GM06990 (cell line): Measurements from ENCODE around the gene TGFBR1.
A peak's percentile ranks its signal among the peaks of the same experiment; 100 is the strongest.

Source experiments
- DNase-seq: peaks from one replicate; pipeline ENCODE4 v3.0.0-alpha.2; 2011; ENCODE audit not compliant: insufficient read length; ENCODE audit errors: extremely low read depth
- H3K27me3 ChIP-seq: replicated peaks from 2 replicates; pipeline ENCODE4 v1.6.0; 2011; ENCODE audit warnings: low read length; ENCODE audit not compliant: control insufficient read depth, insufficient read depth
- H3K36me3 ChIP-seq: 2 replicates; pipeline ENCODE4 v1.5.1; 2011; ENCODE audit warnings: low read length; ENCODE audit not compliant: control insufficient read depth, insufficient read depth
- H3K4me3 ChIP-seq: replicated peaks from 2 replicates; pipeline ENCODE4 v1.5.1; 2011; ENCODE audit warnings: low read depth, mild to moderate bottlenecking, control low read depth, low read length
- CTCF ChIP-seq: IDR thresholded peaks from 2 replicates; pipeline ENCODE4 v1.5.1; 2011; ENCODE audit warnings: low read length, control low read depth, mild to moderate bottlenecking, inconsistent platforms; ENCODE audit not compliant: insufficient read depth, poor library complexity, severe bottlenecking

The TGFBR1 gene

GRCh38 chr9:99176527-99177013, 71.7 kb downstream of the TGFBR1 start:
- Histone ChIP-seq H3K36me3 (no peaks in the 10 kb centered on the region), H3K4me3 (no peak overlapping the region), H3K27me3 (no peaks in the 10 kb centered on the region)
- TF ChIP-seq CTCF = no peak
- no peak for DNase-seq

DNA sequence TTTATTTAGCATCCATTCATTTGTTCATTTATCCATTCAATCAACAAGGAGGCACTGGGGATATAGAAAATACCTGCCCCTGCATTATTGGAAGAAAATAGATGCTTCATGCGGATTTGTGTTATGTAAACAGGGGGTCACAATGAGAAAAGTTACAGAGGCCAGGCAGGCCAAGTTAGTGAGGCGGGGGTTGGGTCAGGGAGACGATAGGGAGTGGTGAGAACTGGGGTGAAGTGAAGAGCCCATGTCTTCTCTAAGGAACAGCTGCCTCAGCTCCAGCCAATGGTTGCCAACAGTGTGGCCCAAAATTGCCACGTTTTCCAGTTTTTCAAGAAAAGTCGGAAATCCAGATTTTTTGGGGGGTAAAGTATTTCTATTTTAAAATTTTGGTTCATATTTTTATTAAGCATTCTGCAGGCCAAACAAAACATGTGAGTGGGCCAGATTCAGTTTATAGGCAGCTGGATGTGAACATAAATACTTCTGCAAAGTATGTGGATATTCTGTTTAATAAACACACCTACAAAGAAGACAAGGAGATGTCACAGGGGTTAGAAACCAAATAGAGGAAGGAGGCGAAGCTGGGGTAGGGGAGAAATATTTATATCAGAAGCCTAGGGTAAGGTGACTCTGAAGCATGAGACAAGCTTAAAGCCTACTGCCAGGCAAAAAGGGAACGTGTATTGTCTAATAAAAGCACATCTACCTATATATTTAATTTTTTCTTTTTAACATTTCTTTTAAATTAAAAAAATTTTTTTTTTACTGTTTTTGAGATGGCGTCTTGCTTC, 72.9 kb downstream of the TGFBR1 start:
- H3K36me3 ChIP-seq = no peaks in the 10 kb centered on the region
- no peak overlapping the region for H3K4me3 ChIP-seq
- TF ChIP-seq CTCF = no peak
- no peaks in the 10 kb centered on the region for H3K27me3 ChIP-seq
- DNase-seq = no peak

- no peak overlapping the region for H3K4me3 ChIP-seq
- no peaks in the 10 kb centered on the region for H3K27me3 ChIP-seq
- TF ChIP-seq CTCF = no peak
- DNase-seq = no peak
- H3K36me3 ChIP-seq = no peaks in the 10 kb centered on the region
Measured at GRCh38 chr9:99178912-99179872, 74.3 kb downstream of the TGFBR1 start.

DNA sequence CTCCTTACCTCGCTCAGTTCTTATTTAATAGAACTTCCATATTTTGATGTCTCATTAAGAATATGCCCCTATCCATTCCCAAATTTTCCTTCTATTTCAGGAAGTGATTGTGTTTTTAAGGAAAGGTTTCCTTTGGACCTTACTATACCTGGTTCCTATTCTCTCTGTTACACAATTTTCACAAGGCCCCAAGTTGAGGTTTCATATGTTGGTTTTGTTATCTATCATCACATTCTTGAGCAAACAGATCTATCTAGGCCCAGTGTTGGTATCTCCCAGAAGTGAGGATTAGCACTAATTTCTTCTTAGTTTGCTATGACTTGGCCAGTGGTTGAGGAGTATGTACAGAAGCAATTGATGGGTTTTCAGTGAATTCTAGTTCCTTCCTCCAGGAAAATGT, 75.3 kb downstream of the TGFBR1 start:
- TF ChIP-seq CTCF = no peak
- peak; percentile 64 for DNase-seq
- Histone ChIP-seq H3K36me3 (no peaks in the 10 kb centered on the region), H3K27me3 (no peaks in the 10 kb centered on the region), H3K4me3 (no peak overlapping the region)

DNA sequence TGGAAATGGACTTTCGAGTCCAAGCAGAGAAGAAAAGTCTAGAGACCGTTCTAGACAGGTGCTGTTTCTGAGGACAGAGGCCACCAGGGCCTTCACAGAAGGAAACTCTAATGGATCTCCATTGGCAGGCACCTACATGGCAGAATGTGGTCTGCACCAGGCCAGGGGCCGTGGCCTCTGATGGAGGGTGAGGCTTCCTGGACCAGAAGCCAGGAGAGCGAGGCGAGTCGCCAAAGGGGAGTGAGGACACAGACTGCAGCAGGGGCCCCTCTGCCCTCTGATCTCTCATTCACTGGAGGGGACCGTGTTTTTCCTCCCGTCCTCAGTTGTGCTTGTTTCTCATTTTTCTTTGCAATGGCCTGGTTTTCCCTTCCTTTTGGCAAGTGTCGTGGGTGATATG, 75.7 kb downstream of the TGFBR1 start:
- H3K27me3 ChIP-seq = no peaks in the 10 kb centered on the region
- H3K36me3 ChIP-seq = no peaks in the 10 kb centered on the region
- TF ChIP-seq CTCF = no peak
- no peak for DNase-seq
- no peak overlapping the region for H3K4me3 ChIP-seq
